PC-3 (cell line): ENCODE results near the gene SLC35A2.

ENCODE experiments used
- EZH2 ChIP-seq: fragments of 300-600 bp; sonication (generic); IDR thresholded peaks from one replicate; pipeline ENCODE4 v1.6.1; 2017; ENCODE audit warnings: antibody characterized with exemption, mild to moderate bottlenecking, low read length; ENCODE audit not compliant: unreplicated experiment
- EZH2phosphoT487 ChIP-seq: fragments of 300-600 bp; sonication (generic); IDR thresholded peaks from 2 replicates; pipeline ENCODE4 v1.6.1; 2018; ENCODE audit warnings: mild to moderate bottlenecking, antibody characterized with exemption, low read length, borderline replicate concordance
- TF ChIP-seq, protein P1 (sequence below): fragments of 300-600 bp; sonication (generic); conservative IDR thresholded peaks from 2 replicates; pipeline ENCODE4 v1.5.1; 2017; ENCODE audit warnings: antibody characterized with exemption, low read depth, mild to moderate bottlenecking, low read length

DNA sequence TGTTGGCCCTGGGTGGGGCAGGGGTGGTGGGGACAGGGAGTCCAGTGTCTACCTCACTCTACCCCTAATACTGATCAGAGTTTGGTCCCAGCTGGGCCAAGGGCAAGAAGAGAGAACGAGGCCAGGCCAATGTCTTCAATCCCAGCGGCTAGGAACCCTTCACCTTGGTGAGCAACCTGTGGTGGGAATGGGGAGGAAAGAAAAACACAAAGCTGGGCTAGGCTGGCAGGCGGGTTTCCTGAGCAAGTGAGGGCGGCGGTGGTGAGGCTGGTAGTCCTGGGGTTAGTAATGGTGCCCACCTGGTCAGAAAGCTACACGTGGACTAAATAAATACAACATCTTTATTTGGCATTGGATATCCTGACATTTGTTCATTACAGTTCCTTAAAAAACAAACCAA is 8.2 kb downstream of the SLC35A2 start:
- TF ChIP-seq, protein P1, sequence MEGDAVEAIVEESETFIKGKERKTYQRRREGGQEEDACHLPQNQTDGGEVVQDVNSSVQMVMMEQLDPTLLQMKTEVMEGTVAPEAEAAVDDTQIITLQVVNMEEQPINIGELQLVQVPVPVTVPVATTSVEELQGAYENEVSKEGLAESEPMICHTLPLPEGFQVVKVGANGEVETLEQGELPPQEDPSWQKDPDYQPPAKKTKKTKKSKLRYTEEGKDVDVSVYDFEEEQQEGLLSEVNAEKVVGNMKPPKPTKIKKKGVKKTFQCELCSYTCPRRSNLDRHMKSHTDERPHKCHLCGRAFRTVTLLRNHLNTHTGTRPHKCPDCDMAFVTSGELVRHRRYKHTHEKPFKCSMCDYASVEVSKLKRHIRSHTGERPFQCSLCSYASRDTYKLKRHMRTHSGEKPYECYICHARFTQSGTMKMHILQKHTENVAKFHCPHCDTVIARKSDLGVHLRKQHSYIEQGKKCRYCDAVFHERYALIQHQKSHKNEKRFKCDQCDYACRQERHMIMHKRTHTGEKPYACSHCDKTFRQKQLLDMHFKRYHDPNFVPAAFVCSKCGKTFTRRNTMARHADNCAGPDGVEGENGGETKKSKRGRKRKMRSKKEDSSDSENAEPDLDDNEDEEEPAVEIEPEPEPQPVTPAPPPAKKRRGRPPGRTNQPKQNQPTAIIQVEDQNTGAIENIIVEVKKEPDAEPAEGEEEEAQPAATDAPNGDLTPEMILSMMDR, result no peak
- TF ChIP-seq EZH2 (no peak), EZH2phosphoT487 (no peak)
